ENCODE measurements around the gene RBM19.

GRCh38 chr12:113884392-113884791 lies 81.7 kb downstream of the RBM19 start:
- TF ChIP-seq, protein P1, sequence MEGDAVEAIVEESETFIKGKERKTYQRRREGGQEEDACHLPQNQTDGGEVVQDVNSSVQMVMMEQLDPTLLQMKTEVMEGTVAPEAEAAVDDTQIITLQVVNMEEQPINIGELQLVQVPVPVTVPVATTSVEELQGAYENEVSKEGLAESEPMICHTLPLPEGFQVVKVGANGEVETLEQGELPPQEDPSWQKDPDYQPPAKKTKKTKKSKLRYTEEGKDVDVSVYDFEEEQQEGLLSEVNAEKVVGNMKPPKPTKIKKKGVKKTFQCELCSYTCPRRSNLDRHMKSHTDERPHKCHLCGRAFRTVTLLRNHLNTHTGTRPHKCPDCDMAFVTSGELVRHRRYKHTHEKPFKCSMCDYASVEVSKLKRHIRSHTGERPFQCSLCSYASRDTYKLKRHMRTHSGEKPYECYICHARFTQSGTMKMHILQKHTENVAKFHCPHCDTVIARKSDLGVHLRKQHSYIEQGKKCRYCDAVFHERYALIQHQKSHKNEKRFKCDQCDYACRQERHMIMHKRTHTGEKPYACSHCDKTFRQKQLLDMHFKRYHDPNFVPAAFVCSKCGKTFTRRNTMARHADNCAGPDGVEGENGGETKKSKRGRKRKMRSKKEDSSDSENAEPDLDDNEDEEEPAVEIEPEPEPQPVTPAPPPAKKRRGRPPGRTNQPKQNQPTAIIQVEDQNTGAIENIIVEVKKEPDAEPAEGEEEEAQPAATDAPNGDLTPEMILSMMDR (conservative IDR thresholded peaks at IDR 0.05; ENCODE audit: low read depth, low read length): no peak
- TF ChIP-seq EZH2 (IDR thresholded peaks at IDR 0.05; ENCODE audit: low read length, unreplicated experiment) (no peak), EZH2phosphoT487 (IDR thresholded peaks at IDR 0.05; ENCODE audit: borderline replicate concordance, low read length) (no peak)

All from PC-3 (cell line).